Measurements from ENCODE around the gene TECPR1. TPM values are rescaled to one million over a fixed set of nuclear protein-coding genes. Genes with fewer than 3 reads are reported as not detected.

TECPR1 gene
- total and polyA plus RNA-seq, 2 of the 8 experiments (the other 6 are each of a cell fraction or from before 2014, with no cell fraction given): 1.3 to 11.1 TPM

DNA sequence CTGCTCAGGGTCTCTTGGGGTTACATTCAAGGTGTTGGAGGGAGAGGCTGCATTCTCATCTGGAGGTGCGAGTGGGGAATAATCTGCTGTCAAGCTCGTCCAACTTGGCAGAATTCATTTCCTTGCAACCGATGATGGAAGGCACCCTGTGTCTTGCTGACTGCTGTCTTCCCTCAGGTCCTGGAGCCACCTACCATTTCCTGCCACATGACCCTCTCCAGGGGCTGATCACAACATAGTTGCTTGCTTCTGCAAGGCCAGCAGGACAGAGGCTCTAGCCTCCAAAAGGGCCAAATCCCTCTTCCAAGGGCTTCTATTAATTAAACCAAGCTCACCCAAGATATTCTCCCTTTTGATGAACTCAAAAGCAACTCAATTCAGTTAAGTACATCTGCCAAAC is 15.3 kb upstream of the TECPR1 start (continued):
- no peak for TF ChIP-seq CHD2 (IDR thresholded peaks at IDR 0.05; ENCODE audit: low read length)
- TF ChIP-seq GTF2F1 (IDR thresholded peaks at IDR 0.05; ENCODE audit: borderline replicate concordance, low read depth, low read length): no peak
- TF ChIP-seq PHF8 (conservative IDR thresholded peaks at IDR 0.05; ENCODE audit: low read depth, low read length): no peak
- no peak for TF ChIP-seq TAF7 (optimal IDR thresholded peaks at IDR 0.05; ENCODE audit: borderline replicate concordance, low read depth, low read length)
